Lung (tissue), 12 donors: ENCODE data around the gene PRSS33. TPM values are rescaled to one million over a fixed set of nuclear protein-coding genes. Genes with fewer than 3 reads are reported as not detected.

Experiments
- ATAC-seq: fragments of 200-7000 bp; cut with Tn5 transposase; one replicate; pipeline ENCODE4 v1.9.1; 2020; ENCODE audit warnings: moderate number of reproducible peaks; ENCODE audit not compliant: insufficient read depth, low FRiP score
- DNase-seq, 3 donors: peaks; one replicate each; pipeline ENCODE4 v3.0.0-alpha.2; 2013 to 2017
- H3K27ac ChIP-seq, 2 donors: one replicate each; pipeline ENCODE4 v1.5.1; 2013; ENCODE audit warnings: mild to moderate bottlenecking in 2 of 2, moderate library complexity in 2 of 2, control low read depth in 1 of 2, inconsistent platforms in 1 of 2, low read depth in 1 of 2, low read length in 1 of 2
- H3K27me3 ChIP-seq, 3 donors: one replicate each; pipeline ENCODE4 v1.5.1; 2013; ENCODE audit warnings: low read length in 2 of 3; ENCODE audit not compliant: control insufficient read depth in 3 of 3, insufficient read depth in 3 of 3
- H3K36me3 ChIP-seq, 4 donors: one replicate each; pipeline ENCODE4 v1.5.1; 2013; ENCODE audit warnings: low read length in 4 of 4, mild to moderate bottlenecking in 1 of 4, moderate library complexity in 1 of 4; ENCODE audit not compliant: control insufficient read depth in 4 of 4, insufficient read depth in 4 of 4
- H3K4me1 ChIP-seq, 5 donors: one replicate each; pipeline ENCODE4 v1.5.1; 2013; ENCODE audit warnings: low read length in 5 of 5, mild to moderate bottlenecking in 2 of 5, moderate library complexity in 1 of 5; ENCODE audit not compliant: control insufficient read depth in 5 of 5, insufficient read depth in 5 of 5
- H3K4me3 ChIP-seq: one replicate; pipeline ENCODE4 v1.5.1; 2013; ENCODE audit warnings: mild to moderate bottlenecking, control low read depth, moderate library complexity
- H3K9ac ChIP-seq, 2 donors: one replicate each; pipeline ENCODE4 v1.5.1; 2013; ENCODE audit warnings: low read length in 2 of 2, control low read depth in 1 of 2; ENCODE audit not compliant: insufficient read depth in 1 of 2
- H3K9me3 ChIP-seq, 4 donors: one replicate each; pipeline ENCODE4 v1.5.1; 2013; ENCODE audit warnings: low read length in 3 of 4, mild to moderate bottlenecking in 1 of 4, moderate library complexity in 1 of 4; ENCODE audit not compliant: control insufficient read depth in 4 of 4, insufficient read depth in 3 of 4
- WGBS, 2 donors: extraction: QIAGEN DNeasy Blood & Tissue Kit; methylation state at CpG; one replicate each; pipeline ENCODE4 v1.1.7; 2013; 5-methylcytosine and 5-hydroxymethylcytosine counted together
- polyA plus RNA-seq, 2 donors: library from polyadenylated mRNA; stranded (reverse); fragments of 200-250 nt; gene quantifications; one replicate each; pipeline ENCODE4 v1.2.1, GENCODE V29; 2013
- total RNA-seq, 2 donors: library from RNA; depleted of rRNA in 1 of 2; stranded (reverse); fragments of >200 nt in 1 of 2; gene quantifications; one replicate each; pipeline ENCODE4 v1.2.1, GENCODE V29; 2014 to 2021
- TF ChIP-seq, protein P1 (sequence below): IDR thresholded peaks from 2 replicates; pipeline ENCODE4 v1.5.1; 2012; ENCODE audit warnings: mild to moderate bottlenecking; ENCODE audit errors: control extremely low read depth, extremely low read depth
- donor health status: control.
- donor health status: control.
- donor health status: Bipolar disorder and iron deficiency.
- donor health status: healthy.
- donor health status: DM: yes; HTN: yes; CAD: no.

Gene PRSS33
- total and polyA plus RNA-seq, 4 donors = 0.08 to 0.12 TPM; not detected in 2

- no peaks in the 10 kb centered on the region for H3K9me3 ChIP-seq
- DNase-seq (no peak), ATAC-seq (no peak)
- 91 to 92% methylated on average over 6 of the region's 6 CpGs for WGBS, 2 donors
- TF ChIP-seq, protein P1, sequence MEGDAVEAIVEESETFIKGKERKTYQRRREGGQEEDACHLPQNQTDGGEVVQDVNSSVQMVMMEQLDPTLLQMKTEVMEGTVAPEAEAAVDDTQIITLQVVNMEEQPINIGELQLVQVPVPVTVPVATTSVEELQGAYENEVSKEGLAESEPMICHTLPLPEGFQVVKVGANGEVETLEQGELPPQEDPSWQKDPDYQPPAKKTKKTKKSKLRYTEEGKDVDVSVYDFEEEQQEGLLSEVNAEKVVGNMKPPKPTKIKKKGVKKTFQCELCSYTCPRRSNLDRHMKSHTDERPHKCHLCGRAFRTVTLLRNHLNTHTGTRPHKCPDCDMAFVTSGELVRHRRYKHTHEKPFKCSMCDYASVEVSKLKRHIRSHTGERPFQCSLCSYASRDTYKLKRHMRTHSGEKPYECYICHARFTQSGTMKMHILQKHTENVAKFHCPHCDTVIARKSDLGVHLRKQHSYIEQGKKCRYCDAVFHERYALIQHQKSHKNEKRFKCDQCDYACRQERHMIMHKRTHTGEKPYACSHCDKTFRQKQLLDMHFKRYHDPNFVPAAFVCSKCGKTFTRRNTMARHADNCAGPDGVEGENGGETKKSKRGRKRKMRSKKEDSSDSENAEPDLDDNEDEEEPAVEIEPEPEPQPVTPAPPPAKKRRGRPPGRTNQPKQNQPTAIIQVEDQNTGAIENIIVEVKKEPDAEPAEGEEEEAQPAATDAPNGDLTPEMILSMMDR = no peak
- no peaks in the 10 kb centered on the region for H3K4me1 ChIP-seq
- H3K27ac ChIP-seq = no peak overlapping the region
- no peak overlapping the region for H3K9ac ChIP-seq
- H3K27me3 ChIP-seq = no peaks in the 10 kb centered on the region
- H3K4me3 ChIP-seq = no peak overlapping the region
- H3K36me3 ChIP-seq = no peaks in the 10 kb centered on the region
These were observed 46.9 kb downstream of the PRSS33 start for GRCh38 chr16:2740476-2740875.

DNA sequence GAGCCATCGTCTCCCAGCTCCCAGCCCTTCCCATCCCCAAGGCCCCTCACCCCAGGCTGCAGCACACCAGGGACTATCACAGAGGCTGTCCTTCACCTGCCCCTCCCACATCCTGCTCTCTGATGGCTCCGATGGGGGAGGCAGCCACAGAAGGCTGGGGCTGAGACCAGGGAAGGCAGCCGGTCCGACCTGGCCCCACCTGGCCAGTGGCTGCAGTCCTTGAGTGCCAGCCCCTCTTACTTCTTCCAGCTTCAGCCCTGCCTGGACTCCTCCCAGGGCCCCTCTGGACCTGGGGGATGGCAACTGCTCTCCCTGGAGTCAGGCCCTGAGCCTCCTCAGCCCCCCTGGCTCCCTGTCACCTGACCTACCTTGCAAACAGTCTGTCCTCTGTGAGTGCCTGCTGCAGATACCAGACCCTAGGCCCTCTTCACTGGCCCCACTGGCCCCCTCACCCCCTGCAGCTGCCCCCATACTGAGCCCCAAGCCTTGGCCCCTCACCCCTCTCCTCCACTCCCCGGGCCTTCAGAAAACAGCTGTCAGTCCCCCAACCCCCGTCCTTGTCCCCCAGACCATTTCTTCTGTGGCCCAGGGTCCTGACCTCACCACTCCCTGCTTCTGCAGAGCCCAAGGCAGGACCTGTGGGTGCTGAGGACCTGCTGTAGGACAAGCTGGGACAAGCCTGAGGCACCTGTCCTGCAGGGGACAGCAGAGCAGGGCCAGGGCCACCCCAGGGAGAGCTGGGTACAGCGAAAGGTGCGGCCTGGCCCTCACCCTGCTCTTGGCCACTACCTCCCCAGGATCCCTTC, 47.5 kb downstream of the PRSS33 start:
- 66 to 88% methylated on average over 8 of the region's 8 CpGs for WGBS, 2 donors
- H3K4me3 ChIP-seq = no peak overlapping the region
- TF ChIP-seq, protein P1 = no peak
- no peak overlapping the region for H3K9ac ChIP-seq
- DNase-seq = no peak
- no peak for ATAC-seq
- H3K36me3 ChIP-seq = no peaks in the 10 kb centered on the region
- no peak overlapping the region for H3K27ac ChIP-seq
- no peaks in the 10 kb centered on the region for H3K9me3 ChIP-seq
- H3K27me3 ChIP-seq = no peaks in the 10 kb centered on the region
- no peaks in the 10 kb centered on the region for H3K4me1 ChIP-seq

GRCh38 chr16:2738615-2739014, 48.7 kb downstream of the PRSS33 start:
- TF ChIP-seq, protein P1 = no peak
- Histone ChIP-seq H3K9ac (no peak overlapping the region), H3K9me3 (no peaks in the 10 kb centered on the region), H3K36me3 (no peaks in the 10 kb centered on the region), H3K27me3 (no peaks in the 10 kb centered on the region), H3K4me1 (no peaks in the 10 kb centered on the region), H3K4me3 (no peak overlapping the region), H3K27ac (no peak overlapping the region)
- ATAC-seq = no peak
- 71 to 74% methylated on average over 5 of the region's 5 CpGs for WGBS, 2 donors
- no peak for DNase-seq
